Common myeloid progenitor, CD34-positive (primary cell): Measurements from ENCODE around the gene NPSR1.
"Not testable (repeated sequence)": the region's sequence is repeated elsewhere in the genome, so short reads cannot be mapped to it uniquely, and the experiment has no call there.

ENCODE experiments used
- CTCF ChIA-PET: fragments of 350-600 bp; sonication (Branson Sonifier 250); formaldehyde crosslinking; loops from one replicate; lab custom pipeline; 2021; ENCODE audit warnings: antibody characterized with exemption; lab: Charles Lee
- POLR2A ChIA-PET: fragments of 350-600 bp; sonication (Branson Sonifier 250); formaldehyde crosslinking; loops from one replicate; lab custom pipeline; 2021; ENCODE audit warnings: antibody characterized with exemption; lab: Charles Lee
- DNase-seq, 3 donors: peaks; one replicate each; pipeline versions ENCODE4 v3.0.0 to v3.0.0-alpha.2; 2013
- H3K27ac ChIP-seq, 2 experiments: 1 replicate in 1 of 2; 2 replicates in 1 of 2; pipeline ENCODE4 v1.7.0; 2013; ENCODE audit warnings: inconsistent platforms in 2 of 2, low read length in 2 of 2, mild to moderate bottlenecking in 2 of 2, low read depth in 1 of 2, moderate library complexity in 1 of 2; ENCODE audit not compliant: severe bottlenecking in 2 of 2, insufficient read depth in 1 of 2, poor library complexity in 1 of 2
- H3K27me3 ChIP-seq, 5 experiments: replicated peaks in 2 of 5; 1 replicate in 3 of 5; 2 replicates in 2 of 5; pipeline versions ENCODE4 v1.6.1 to v1.7.0; 2013; ENCODE audit warnings: low read length in 4 of 5, mild to moderate bottlenecking in 2 of 5, moderate library complexity in 2 of 5, inconsistent platforms in 1 of 5; ENCODE audit not compliant: insufficient read depth in 5 of 5, control insufficient read depth in 4 of 5
- H3K36me3 ChIP-seq, 4 experiments: 1 replicate in 2 of 4; 2 replicates in 2 of 4; pipeline versions ENCODE4 v1.6.1 to v1.7.0; 2013; ENCODE audit warnings: low read length in 3 of 4, control low read depth in 1 of 4, mild to moderate bottlenecking in 1 of 4; ENCODE audit not compliant: control insufficient read depth in 4 of 4, insufficient read depth in 4 of 4
- H3K4me1 ChIP-seq, 4 experiments: 1 replicate in 3 of 4; 2 replicates in 1 of 4; pipeline versions ENCODE4 v1.6.1 to v1.7.1; 2013; ENCODE audit warnings: low read length in 3 of 4, mild to moderate bottlenecking in 3 of 4, control low read depth in 1 of 4, inconsistent platforms in 1 of 4, moderate library complexity in 1 of 4; ENCODE audit not compliant: control insufficient read depth in 4 of 4, insufficient read depth in 4 of 4; ENCODE audit errors: control extremely low read depth in 1 of 4
- H3K4me3 ChIP-seq, 7 experiments: 1 replicate in 4 of 7; 2 replicates in 3 of 7; pipeline versions ENCODE4 v1.5.1 to v1.7.0; 2013; ENCODE audit warnings: mild to moderate bottlenecking in 7 of 7, low read length in 6 of 7, moderate library complexity in 6 of 7, inconsistent platforms in 2 of 7, low read depth in 2 of 7, control low read depth in 1 of 7; ENCODE audit not compliant: insufficient read depth in 4 of 7, control insufficient read depth in 1 of 7; ENCODE audit errors: extremely low read depth in 1 of 7
- H3K9me3 ChIP-seq, 5 experiments: 1 replicate in 4 of 5; 2 replicates in 1 of 5; pipeline versions ENCODE4 v1.6.1 to v1.7.1; 2013; ENCODE audit warnings: low read length in 4 of 5, mild to moderate bottlenecking in 2 of 5, inconsistent platforms in 1 of 5, low read depth in 1 of 5, moderate library complexity in 1 of 5; ENCODE audit not compliant: control insufficient read depth in 4 of 5, insufficient read depth in 2 of 5; ENCODE audit errors: control extremely low read depth in 1 of 5
- WGBS: methylation state at CpG from one replicate; pipeline ENCODE4 v1.1.5; 2013; ENCODE audit not compliant: insufficient coverage; 5-methylcytosine and 5-hydroxymethylcytosine counted together

NPSR1 gene

DNA sequence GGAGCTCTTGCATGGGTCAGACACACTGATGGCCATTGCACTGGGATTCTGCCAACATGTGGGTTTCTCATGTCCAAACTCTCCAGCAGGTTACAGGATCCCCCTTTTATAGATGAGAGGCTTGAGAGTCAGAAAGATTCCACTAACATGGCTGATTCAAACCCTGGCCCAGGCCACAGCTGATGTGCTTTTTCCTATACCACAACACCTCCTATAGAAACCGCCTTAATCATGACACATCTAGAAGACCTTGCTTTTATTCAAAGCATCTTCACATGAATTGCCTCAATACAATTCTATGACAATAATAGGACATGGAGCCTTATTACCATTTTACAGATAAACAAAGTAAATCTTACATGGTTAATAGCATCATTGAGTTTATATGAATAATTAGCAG is 190.7 kb downstream of the NPSR1 start:
- Histone ChIP-seq H3K36me3 (no peaks in the 10 kb centered on the region), H3K9me3 (no peaks in the 10 kb centered on the region), H3K27ac (no peak overlapping the region), H3K4me1 (no peaks in the 10 kb centered on the region), H3K27me3 (no peaks in the 10 kb centered on the region), H3K4me3 (no peak overlapping the region)
- DNase-seq: no peak
- ChIA-PET CTCF (no interaction called here), POLR2A (no interaction called here)
- WGBS: no CpG with 5 or more reads among the region's 1 CpG

- Histone ChIP-seq H3K36me3 (no peaks in the 10 kb centered on the region), H3K27ac (no peak overlapping the region), H3K9me3 (no peaks in the 10 kb centered on the region), H3K27me3 (no peaks in the 10 kb centered on the region), H3K4me1 (no peaks in the 10 kb centered on the region), H3K4me3 (no peak overlapping the region)
- ChIA-PET CTCF (no interaction called here), POLR2A (no interaction called here)
- DNase-seq: no peak
- 84% methylated on average over 7 of the region's 9 CpGs for WGBS
These were observed 191.3 kb downstream of the NPSR1 start for GRCh38 chr7:34849163-34849960.

- Histone ChIP-seq H3K36me3 (no peaks in the 10 kb centered on the region), H3K27ac (no peak overlapping the region), H3K4me1 (no peaks in the 10 kb centered on the region), H3K27me3 (no peaks in the 10 kb centered on the region), H3K4me3 (no peak overlapping the region), H3K9me3 (no peaks in the 10 kb centered on the region)
- no peak for DNase-seq
- CTCF ChIA-PET: no interaction called here
- POLR2A ChIA-PET: no interaction called here
- WGBS: no CpG with 5 or more reads among the region's 1 CpG
These were observed 192.0 kb downstream of the NPSR1 start for GRCh38 chr7:34849986-34850385.

GRCh38 chr7:34850681-34851080 is 192.7 kb downstream of the NPSR1 start:
- Histone ChIP-seq H3K36me3 (no peaks in the 10 kb centered on the region), H3K4me1 (no peaks in the 10 kb centered on the region), H3K27ac (no peak overlapping the region), H3K9me3 (no peaks in the 10 kb centered on the region), H3K27me3 (no peaks in the 10 kb centered on the region), H3K4me3 (no peak overlapping the region)
- ChIA-PET POLR2A (interaction anchor here (0.6 kb wide), 1 partner anchor 11 kb away, joined by 3 read pairs; no protein-coding TSS in a partner anchor), CTCF (no interaction called here)
- DNase-seq: no peak
- 33% methylated on average over 3 of the region's 8 CpGs for WGBS

GRCh38 chr7:34851431-34851830 is 193.4 kb downstream of the NPSR1 start:
- no peak overlapping the region for H3K27ac ChIP-seq
- no peak for DNase-seq

DNA sequence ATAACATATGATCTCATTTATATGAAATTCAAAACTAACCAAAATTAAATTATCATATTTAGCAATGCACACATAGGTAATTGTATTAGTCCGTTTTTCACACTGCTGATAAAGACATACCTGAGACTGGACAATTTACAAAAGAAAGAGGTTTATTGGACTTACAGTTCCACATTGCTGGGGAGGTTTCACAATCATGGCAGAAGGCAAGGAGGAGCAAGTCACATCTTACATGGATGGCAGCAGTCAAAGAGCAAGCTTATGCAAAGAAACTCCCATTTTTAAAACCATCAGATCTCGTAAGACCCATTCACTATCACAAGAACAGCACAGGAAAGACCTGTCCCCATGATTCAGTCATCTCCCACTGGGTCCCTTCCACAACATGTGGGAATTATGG is 200.4 kb downstream of the NPSR1 start:
- 100% methylated on average over 2 of the region's 2 CpGs for WGBS
- DNase-seq, H3K9me3 ChIP-seq, H3K27ac ChIP-seq, POLR2A ChIA-PET, H3K27me3 ChIP-seq, H3K4me1 ChIP-seq, H3K36me3 ChIP-seq, H3K4me3 ChIP-seq, CTCF ChIA-PET: not testable (repeated sequence)

More at GRCh38 chr7:34851431-34851830, 193.4 kb downstream of the NPSR1 start:
- Histone ChIP-seq H3K4me1 (no peaks in the 10 kb centered on the region), H3K36me3 (no peaks in the 10 kb centered on the region), H3K9me3 (no peaks in the 10 kb centered on the region), H3K27me3 (no peaks in the 10 kb centered on the region), H3K4me3 (no peak overlapping the region)
- CTCF ChIA-PET: no interaction called here
- POLR2A ChIA-PET: no interaction called here
- 90% methylated on average over 1 of the region's 2 CpGs for WGBS

DNA sequence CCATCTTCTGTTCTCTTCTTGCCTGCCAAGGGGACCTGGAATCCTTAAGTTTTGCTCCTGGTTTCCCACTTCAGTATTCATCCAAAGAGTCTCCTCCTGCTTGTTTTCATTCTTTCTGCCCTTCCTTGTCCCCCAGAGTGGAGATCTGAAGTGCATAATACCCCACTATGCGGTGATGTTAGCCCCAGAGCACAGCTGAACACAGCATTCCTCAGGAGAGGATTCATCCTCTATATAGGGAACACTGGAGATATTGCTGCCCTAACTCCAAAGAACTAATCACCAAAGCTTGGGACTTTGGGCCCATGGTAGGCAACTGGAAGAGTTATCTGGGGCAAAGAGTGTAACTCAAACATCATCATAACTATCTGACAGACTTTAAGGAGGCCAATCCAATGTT is 201.3 kb downstream of the NPSR1 start:
- CTCF ChIA-PET, POLR2A ChIA-PET, H3K4me3 ChIP-seq, H3K27me3 ChIP-seq, H3K9me3 ChIP-seq, H3K4me1 ChIP-seq, H3K27ac ChIP-seq, DNase-seq, H3K36me3 ChIP-seq: not testable (repeated sequence)
- 100% methylated on average over 1 of the region's 1 CpG for WGBS
